H1 (cell line): ENCODE data around the gene DSP. TPM values are rescaled to one million over a fixed set of nuclear protein-coding genes. Genes with fewer than 3 reads are reported as not detected.

Experiments used
- BCL11A ChIP-seq, 2 experiments: IDR thresholded peaks; one replicate each; pipeline ENCODE4 v1.6.1; 2011; ENCODE audit warnings: low read depth in 2 of 2, low read length in 2 of 2, mild to moderate bottlenecking in 2 of 2
- CHD7 ChIP-seq: fragments of 300-600 bp; sonication (generic); IDR thresholded peaks from 2 replicates; pipeline ENCODE4 v1.7.1; 2012; ENCODE audit warnings: low read length, moderate library complexity, mild to moderate bottlenecking, inconsistent platforms; ENCODE audit not compliant: insufficient replicate concordance
- GTF2F1 ChIP-seq: IDR thresholded peaks from 2 replicates; pipeline ENCODE4 v1.6.1; 2012; ENCODE audit warnings: low read depth, low read length, improper control_type of control experiment, borderline replicate concordance
- POLR2A ChIP-seq, 2 experiments: IDR thresholded peaks; 1 replicate in 1 of 2; 2 replicates in 1 of 2; pipeline ENCODE4 v1.6.1; 2011; ENCODE audit warnings: low read depth in 2 of 2, low read length in 2 of 2, mild to moderate bottlenecking in 2 of 2; ENCODE audit errors: control extremely low read depth in 1 of 2
- POU5F1 ChIP-seq: IDR thresholded peaks from 2 replicates; pipeline ENCODE4 v1.6.1; 2011; ENCODE audit warnings: low read depth, mild to moderate bottlenecking, low read length, moderate library complexity
- YY1 ChIP-seq: IDR thresholded peaks from 2 replicates; pipeline ENCODE4 v1.6.1; 2011; ENCODE audit warnings: low read depth, mild to moderate bottlenecking, low read length
- polyA plus RNA-seq, 7 experiments: library from polyadenylated mRNA; depleted of rRNA in 3 of 7; stranded (reverse) in 5 of 7; unstranded in 2 of 7; fragments of >200 nt in 5 of 7; fragments of 200-250 nt in 2 of 7; gene quantifications; 1 replicate in 5 of 7; 2 replicates in 1 of 7; 4 replicates in 1 of 7; pipeline versions ENCODE4 v1.2.1 to v1.2.3, GENCODE V29; 2011 to 2013; ENCODE audit warnings: missing spikeins in 2 of 7, mixed read lengths in 2 of 7
- total RNA-seq: library from RNA; stranded (reverse); fragmentation: NEBNext Ultra II Directional; extraction: Animal tissue kit (Norgen Biotek cat#: 25700); gene quantifications from 2 replicates; pipeline ENCODE4 v1.2.1, GENCODE V29; 2021

The DSP gene
- total and polyA plus RNA-seq, 2 of the 8 experiments (the other 6 are each of a cell fraction or from before 2014, with no cell fraction given): 14.3 to 48.5 TPM

- TF ChIP-seq CHD7: no peak
- no peak for TF ChIP-seq BCL11A (IDR thresholded peaks at IDR 0.05; ENCODE audit: low read depth in 2 of 2, low read length in 2 of 2)
- no peak for TF ChIP-seq GTF2F1
- no peak for TF ChIP-seq POU5F1
- TF ChIP-seq YY1: no peak
- TF ChIP-seq POLR2A (IDR thresholded peaks at IDR 0.05; ENCODE audit: control extremely low read depth in 1 of 2, low read depth in 2 of 2, low read length in 2 of 2): no peak
These were observed 19.9 kb downstream of the DSP start (continued) for GRCh38 chr6:7561153-7561964.
